ENCODE data around the gene DCLK3.
A peak's percentile ranks its signal among the peaks of the same experiment; 100 is the strongest.

Gene DCLK3

DNA sequence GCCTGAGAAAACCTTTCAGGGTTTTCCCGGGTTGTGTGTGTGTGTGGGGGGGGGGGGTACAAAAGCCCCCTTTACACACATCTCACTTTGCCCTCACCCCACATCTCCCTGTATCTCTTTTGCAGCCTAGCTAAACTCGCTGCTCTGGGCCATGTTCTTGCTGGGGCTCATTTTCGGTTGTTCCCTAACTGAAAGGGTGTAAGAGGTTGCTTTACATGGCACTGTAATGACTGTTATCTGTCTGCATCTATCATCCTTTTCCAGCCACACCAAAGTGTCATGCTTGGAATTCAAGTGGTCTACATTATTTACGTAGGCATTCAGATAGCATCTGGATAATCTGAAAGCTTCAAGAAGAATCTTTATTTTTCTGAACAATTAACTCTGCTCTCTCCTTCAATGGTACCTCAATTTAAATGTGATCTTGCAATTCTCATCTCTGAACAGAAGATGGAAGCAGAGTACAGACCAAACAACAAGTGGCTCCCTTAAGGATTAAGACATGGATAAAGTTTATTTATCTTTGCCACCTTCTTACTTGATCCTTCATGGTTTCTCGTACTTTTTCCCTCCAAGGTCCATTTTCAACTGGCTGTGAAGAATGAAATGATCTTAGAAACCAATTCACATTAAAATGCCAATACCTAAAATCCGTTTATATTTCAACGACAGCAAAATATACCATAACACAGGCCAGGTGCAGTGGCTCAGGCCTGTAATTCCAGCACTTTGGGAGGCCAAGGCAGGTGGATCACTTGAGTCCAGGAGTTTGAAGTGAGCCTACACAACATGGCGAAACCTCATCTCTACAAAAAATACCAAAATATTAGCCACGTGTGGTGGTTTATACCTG is 34.9 kb downstream of the DCLK3 start:
- Histone ChIP-seq H3K36me3 (no peaks in the 10 kb centered on the region), H3K4me1 (no peaks in the 10 kb centered on the region), H3K27ac (no peak overlapping the region), H3K9me3 (no peaks in the 10 kb centered on the region), H3K27me3 (peaks cover 0 to 3% of the 10 kb centered on the region in 2 donors), H3K4me3 (no peak overlapping the region)
- TF ChIP-seq, protein P1, sequence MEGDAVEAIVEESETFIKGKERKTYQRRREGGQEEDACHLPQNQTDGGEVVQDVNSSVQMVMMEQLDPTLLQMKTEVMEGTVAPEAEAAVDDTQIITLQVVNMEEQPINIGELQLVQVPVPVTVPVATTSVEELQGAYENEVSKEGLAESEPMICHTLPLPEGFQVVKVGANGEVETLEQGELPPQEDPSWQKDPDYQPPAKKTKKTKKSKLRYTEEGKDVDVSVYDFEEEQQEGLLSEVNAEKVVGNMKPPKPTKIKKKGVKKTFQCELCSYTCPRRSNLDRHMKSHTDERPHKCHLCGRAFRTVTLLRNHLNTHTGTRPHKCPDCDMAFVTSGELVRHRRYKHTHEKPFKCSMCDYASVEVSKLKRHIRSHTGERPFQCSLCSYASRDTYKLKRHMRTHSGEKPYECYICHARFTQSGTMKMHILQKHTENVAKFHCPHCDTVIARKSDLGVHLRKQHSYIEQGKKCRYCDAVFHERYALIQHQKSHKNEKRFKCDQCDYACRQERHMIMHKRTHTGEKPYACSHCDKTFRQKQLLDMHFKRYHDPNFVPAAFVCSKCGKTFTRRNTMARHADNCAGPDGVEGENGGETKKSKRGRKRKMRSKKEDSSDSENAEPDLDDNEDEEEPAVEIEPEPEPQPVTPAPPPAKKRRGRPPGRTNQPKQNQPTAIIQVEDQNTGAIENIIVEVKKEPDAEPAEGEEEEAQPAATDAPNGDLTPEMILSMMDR (IDR thresholded peaks at IDR 0.05): peak; percentile 73 to 78
- DNase-seq: no peak
- intact Hi-C loops (cut with DNase I; ENCODE audit: low total_unique reads): loop anchor here (5.0 kb wide), 2 partner anchors 138 to 228 kb away; no protein-coding TSS in a partner anchor

DNA sequence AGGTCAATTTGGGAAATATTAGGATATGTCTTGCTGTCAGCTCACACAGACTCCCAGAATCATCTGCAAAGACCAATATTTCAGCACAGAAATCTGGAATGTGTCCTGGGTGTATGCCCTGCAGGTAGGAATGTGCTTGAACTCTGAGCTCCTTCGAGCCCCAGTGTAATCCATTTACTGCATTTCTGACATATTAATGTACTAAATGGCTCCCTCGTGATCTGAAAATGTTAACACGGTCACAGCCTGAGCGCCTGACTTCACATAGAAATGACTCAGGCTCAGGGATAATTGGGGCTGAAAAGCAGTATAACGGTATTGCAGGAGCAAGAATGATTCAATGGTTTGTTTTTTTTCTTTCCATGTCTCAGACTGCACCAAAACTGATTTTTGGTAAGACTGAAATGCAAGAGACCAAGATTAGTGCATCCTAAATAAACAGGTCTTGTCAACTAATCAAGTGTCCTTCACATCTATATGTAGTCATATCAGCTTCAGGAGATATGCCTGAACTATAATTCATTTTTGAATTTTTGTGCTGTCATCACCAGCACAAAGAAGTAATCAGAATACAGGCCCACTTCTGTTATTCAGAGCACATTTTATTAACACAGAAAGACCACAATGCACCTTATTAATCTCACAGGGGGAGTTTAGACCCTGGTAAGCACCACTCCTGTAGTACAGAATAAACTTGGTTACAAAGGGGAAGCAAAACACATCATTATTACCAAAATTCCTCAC is 49.8 kb downstream of the DCLK3 start:
- Histone ChIP-seq H3K27me3 (no peaks in the 10 kb centered on the region), H3K27ac (no peak overlapping the region), H3K4me3 (no peak overlapping the region), H3K4me1 (no peaks in the 10 kb centered on the region), H3K9me3 (no peaks in the 10 kb centered on the region), H3K36me3 (no peaks in the 10 kb centered on the region)
- intact Hi-C loops (cut with DNase I; ENCODE audit: low total_unique reads): no loop called here
- TF ChIP-seq, protein P1 (IDR thresholded peaks at IDR 0.05): no peak
- DNase-seq: no peak

GRCh38 chr3:36713904-36714303 is 50.4 kb downstream of the DCLK3 start:
- no peak overlapping the region for H3K27ac ChIP-seq
- H3K4me1 ChIP-seq: no peaks in the 10 kb centered on the region
- H3K27me3 ChIP-seq: no peaks in the 10 kb centered on the region
- H3K36me3 ChIP-seq: no peaks in the 10 kb centered on the region
- DNase-seq: no peak
- intact Hi-C loops (cut with DNase I; ENCODE audit: low total_unique reads): no loop called here
- H3K9me3 ChIP-seq: no peaks in the 10 kb centered on the region
- no peak overlapping the region for H3K4me3 ChIP-seq
- TF ChIP-seq, protein P1 (IDR thresholded peaks at IDR 0.05): no peak

GRCh38 chr3:36710606-36711005 is 53.7 kb downstream of the DCLK3 start:
- TF ChIP-seq, protein P1 (IDR thresholded peaks at IDR 0.05): no peak
- Histone ChIP-seq H3K36me3 (no peaks in the 10 kb centered on the region), H3K9me3 (no peaks in the 10 kb centered on the region), H3K4me3 (no peak overlapping the region), H3K27ac (no peak overlapping the region), H3K4me1 (no peaks in the 10 kb centered on the region), H3K27me3 (no peaks in the 10 kb centered on the region)
- no peak for DNase-seq
- intact Hi-C loops (cut with DNase I; ENCODE audit: low total_unique reads): no loop called here

DNA sequence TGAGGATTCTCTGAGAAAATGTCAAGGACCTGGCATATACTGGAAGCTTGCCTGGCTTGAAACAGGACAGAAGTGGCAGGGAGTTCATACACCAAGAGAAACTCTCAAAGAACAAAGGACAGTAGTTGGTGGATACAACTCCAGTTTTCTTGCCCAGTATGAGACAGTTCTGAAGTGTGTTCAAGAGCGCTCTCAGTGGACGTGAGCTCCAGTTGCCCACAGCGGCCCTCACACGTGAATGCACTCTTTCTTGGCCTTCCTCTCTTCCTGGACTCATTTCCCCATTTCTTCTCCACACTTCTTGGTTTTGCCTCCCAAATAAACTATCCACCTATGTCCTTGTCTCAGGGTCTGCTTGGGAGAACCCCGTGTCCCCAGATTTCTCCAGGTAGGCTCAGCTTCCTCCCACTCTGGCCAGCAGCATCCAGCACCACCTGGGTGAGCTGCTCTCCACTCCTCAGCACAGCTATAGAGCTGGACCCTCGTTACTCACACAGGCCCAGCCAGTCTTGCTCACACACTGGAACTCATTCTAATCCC is 54.5 kb downstream of the DCLK3 start:
- Histone ChIP-seq H3K27me3 (no peaks in the 10 kb centered on the region), H3K27ac (no peak overlapping the region), H3K36me3 (no peaks in the 10 kb centered on the region), H3K9me3 (no peaks in the 10 kb centered on the region), H3K4me3 (no peak overlapping the region), H3K4me1 (no peaks in the 10 kb centered on the region)
- TF ChIP-seq, protein P1 (IDR thresholded peaks at IDR 0.05): no peak
- intact Hi-C loops (cut with DNase I; ENCODE audit: low total_unique reads): no loop called here
- DNase-seq: no peak
